ENCODE results near the gene CLSTN3. TPM values are rescaled to one million over a fixed set of nuclear protein-coding genes. Genes with fewer than 3 reads are reported as not detected.
A peak's percentile ranks its signal among the peaks of the same experiment; 100 is the strongest.
"Not testable (repeated sequence)": the region's sequence is repeated elsewhere in the genome, so short reads cannot be mapped to it uniquely, and the experiment has no call there.

Gene CLSTN3
- total RNA-seq, 1 donor from 2014 or later, result 8.9 TPM

DNA sequence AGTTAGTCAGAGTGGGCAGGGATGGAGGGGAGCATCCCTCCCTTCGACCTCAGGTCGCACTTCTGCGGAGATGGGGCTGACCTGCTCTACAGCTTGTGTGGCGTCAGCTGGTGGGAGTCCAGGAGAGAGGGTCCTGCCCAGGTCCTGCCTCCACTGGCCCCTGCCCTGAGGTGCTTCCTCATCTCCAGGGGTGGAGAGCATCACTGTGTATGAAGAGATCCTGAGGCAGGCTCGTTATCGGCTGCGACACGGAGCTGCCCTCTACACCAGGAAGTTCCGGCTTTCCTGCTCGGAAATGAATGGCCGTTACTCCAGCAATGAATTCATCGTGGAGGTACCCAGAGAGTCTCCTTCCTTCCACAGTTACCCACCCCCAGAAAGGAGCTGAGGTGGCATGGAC, 20.2 kb downstream of the CLSTN3 start:
- DNase-seq (ENCODE audit: low read depth), result no peak

- DNase-seq (ENCODE audit: low read depth), result no peak
These were observed 20.7 kb downstream of the CLSTN3 start for GRCh38 chr12:7150841-7151240.

DNA sequence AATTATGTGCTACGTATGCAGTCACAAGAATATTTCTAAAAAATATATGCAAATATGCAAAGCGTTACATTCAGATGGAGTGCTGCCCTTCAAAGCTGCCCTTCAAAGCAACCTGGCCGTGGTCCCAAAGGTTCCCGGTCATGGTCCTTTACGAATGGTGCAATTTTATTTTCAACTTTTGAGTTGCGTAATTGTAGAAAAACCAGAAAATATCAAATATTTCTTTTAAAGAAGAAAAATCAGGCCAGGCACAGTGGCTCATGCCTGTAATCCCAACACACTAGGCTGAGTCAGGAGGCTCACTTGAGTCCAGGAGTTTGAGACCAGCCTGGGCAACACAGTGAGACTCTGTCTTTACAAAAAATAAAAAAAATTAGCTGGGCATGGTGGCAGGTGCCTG, 21.4 kb downstream of the CLSTN3 start:
- DNase-seq (ENCODE audit: low read depth), result no peak

DNA sequence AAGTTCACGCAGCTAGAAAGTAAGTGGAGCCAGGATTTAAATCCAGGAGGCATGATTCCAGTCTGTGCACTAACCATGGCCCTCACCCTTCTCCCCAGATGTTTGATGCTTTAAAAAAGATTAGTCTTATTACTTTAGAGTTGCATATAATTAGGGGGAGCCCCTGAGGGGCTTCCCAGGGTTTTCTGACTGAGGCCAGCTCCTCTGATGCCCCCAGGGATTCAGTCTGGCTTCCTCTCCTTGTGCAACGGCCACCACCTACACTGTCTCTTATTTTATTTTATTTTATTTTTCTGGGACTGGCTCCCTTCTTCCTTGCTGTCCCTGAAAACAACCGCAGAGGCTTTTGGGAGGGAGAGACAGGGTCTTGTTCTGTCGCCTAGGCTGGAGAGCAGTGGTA, 22.6 kb downstream of the CLSTN3 start:
- DNase-seq (ENCODE audit: low read depth), result no peak

- DNase-seq (ENCODE audit: low read depth), result no peak
These were observed 23.9 kb downstream of the CLSTN3 start for GRCh38 chr12:7154042-7154441.

DNA sequence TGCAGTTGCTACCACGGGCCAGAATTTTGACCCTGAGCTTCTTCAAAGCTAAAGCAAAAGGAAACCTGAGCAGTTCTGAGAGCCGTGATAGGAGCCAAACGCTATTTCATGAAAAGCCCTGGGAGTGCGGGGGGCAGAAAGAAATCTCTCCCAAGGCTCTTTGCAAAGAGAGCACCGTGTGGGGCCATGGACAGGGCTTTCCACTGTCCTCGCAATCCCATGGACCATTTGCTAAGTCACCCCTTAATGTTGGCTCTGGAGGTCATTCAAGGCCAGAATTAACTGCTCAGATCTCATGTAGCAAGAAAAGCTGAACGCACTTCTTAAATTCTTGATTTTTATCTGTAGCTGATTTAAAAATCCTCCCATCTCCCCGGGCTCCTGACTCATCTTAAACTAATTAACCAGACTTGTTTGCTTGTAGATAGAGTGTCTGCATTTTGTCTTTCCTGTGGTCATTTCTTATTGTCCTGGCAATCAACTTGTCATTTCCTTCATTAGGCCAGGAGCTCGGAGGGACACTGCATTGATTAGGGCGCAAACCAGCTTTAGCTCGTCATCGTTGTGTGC, 24.8 kb downstream of the CLSTN3 start:
- DNase-seq (ENCODE audit: low read depth), result no peak

DNA sequence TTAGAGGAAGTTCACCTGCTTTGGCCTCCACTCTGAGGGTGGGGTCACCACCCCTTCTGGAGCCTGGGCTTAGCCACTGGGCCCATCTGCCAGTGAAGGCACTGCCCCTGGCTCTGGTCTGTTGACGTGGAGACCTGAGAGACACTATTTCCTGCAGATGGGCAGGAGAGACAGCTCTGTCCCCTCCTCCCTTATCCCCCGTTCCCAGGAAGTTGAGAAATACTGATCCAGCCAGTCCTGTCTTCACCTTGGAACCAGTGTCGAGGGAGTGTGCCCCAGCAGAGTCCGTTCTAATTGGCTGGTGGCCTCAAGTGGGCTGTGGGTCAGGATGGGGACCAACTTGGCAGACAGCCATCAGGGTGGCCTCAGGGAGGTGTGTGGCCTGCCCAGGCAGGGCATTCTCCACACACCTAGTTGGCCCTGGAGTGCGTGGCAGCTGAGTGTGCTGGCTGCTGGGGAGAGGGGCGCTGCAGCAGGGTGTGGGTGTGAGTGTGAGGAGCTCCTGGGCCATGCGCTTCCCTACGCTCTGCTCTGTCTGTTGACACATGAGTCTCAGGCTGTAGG, 25.4 kb downstream of the CLSTN3 start:
- DNase-seq (ENCODE audit: low read depth), result no peak

DNA sequence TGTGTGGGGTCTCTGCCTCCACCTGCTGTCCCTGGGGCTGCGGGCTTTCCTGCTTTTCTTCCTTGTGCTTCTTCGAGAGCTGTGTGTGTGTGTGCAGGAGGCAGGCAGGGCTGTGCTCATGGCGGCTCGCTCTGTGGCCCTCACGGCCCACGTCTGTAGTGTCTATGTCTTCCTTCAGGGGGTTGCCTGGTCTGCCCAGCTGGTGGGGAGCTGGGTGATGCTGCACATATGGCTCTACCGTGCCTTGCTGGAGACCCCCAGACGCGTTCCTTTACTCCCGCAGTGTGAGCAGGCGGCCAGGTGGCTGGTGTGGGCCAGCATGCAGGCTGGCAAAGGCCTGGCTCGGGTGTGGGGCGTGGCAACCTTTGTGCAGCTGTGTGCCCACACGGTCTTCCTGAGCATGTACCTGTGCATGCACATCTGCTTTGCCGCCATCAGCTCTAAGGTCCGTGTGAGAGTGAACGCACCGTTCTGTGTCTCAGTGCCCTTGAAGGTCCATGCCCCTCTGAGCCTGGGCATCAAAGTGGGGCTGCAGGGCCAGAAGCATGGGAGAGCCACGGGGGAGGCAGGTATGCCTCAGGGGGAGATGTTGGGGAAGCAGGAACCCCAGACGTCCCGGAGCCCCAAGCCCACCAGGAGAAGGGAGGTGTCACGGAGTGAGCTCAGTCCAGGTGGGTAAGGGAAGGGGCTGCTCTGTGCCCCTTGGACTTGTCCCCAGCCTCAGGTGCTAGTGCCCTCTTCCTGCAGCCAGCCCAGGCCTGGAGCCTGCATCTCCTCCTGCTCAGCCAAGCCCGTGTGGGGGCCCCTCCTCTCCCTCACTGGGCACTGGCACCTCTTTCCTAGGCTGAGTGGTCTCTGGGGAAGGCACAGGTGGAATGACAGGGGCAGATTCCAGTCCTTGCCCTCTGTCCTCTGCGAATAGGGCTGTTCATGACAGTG, 26.4 kb downstream of the CLSTN3 start:
- DNase-seq (ENCODE audit: low read depth), result no peak

DNA sequence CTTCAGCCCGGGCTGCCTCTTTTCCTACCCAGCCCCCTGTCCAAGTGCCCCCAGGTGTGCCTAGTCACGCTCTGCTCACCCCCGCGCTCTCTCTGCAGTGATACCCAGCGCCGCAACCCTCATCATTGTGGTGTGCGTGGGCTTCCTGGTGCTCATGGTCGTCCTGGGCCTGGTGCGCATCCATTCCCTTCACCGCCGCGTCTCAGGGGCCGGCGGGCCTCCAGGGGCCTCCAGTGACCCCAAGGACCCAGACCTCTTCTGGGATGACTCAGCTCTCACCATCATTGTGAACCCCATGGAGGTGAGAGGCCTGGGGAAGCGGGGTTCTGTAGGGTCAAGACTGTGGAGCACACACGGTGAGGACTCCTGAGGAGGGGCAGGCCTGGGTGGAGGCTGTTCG, 27.2 kb downstream of the CLSTN3 start:
- DNase-seq (ENCODE audit: low read depth), result no peak

- no peak for DNase-seq (ENCODE audit: low read depth)
These were observed 28.8 kb downstream of the CLSTN3 start for GRCh38 chr12:7158781-7159609.

- no peak for DNase-seq (ENCODE audit: low read depth)
These were observed 30.0 kb downstream of the CLSTN3 start for GRCh38 chr12:7160183-7160582.

DNA sequence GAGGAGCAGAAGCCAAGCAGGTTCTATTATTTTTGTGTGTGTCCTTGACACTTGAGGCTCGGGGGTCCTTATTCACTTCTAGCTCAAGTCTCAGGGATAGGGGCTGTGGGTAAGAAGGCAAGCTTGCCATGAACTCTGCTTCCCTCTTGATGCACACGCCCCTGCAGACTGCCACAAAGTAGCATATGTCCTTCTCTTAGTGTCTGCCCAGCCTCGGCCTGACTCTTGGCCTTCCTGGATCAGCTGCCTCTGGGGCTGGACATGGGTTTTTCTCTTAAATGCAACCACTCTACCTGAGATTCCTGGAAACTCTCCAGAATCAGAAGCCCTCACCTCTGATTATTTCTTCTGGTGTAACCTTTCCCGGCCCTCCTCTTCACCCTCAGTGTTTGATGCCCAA, 31.2 kb downstream of the CLSTN3 start:
- no peak for DNase-seq (ENCODE audit: low read depth)

GRCh38 chr12:7161811-7162210, 31.6 kb downstream of the CLSTN3 start:
- DNase-seq (ENCODE audit: low read depth), result no peak

- DNase-seq (ENCODE audit: low read depth), result peak; percentile 46
These were observed 32.5 kb downstream of the CLSTN3 start for GRCh38 chr12:7162691-7163114.

DNA sequence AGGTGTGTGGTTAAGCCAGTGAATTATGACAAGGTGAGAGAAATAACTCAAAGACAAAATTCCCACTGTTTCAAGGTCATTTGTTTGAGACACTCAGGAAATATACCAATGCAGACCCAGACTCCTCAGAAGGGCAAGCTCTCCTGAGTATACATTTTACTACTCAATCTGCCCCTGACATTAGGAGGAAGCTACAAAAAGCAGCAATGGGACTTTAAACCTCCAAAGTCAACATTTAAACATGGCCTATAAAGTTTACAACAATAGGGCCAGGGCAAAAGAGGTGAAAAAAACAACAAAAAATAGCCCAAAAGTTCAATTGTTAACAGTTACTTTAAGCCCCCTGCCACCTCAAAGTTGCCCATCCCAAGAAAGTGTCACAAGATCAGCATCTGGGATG, 39.8 kb downstream of the CLSTN3 start:
- DNase-seq (ENCODE audit: low read depth), result no peak

DNA sequence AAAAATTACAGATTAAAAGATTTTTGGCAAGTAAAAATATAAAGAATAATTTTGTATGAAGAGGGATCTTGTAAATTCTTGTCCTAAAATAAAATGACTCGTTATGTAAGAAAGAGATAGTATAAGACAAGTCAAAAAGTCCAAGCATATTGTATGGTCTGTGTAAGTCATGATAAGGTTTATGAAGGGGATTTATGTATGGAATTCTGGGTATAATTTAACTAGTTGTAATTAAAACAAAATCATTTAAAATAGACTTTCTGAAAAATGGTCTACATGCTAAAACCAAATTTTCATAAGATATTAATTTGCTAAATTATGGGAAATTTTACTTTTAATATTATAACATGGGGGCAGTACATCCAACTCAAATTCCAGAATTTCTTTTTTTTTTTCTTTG, 41.7 kb downstream of the CLSTN3 start:
- DNase-seq (ENCODE audit: low read depth), result no peak

GRCh38 chr12:7175493-7175892, 45.3 kb downstream of the CLSTN3 start:
- no peak for DNase-seq (ENCODE audit: low read depth)

DNA sequence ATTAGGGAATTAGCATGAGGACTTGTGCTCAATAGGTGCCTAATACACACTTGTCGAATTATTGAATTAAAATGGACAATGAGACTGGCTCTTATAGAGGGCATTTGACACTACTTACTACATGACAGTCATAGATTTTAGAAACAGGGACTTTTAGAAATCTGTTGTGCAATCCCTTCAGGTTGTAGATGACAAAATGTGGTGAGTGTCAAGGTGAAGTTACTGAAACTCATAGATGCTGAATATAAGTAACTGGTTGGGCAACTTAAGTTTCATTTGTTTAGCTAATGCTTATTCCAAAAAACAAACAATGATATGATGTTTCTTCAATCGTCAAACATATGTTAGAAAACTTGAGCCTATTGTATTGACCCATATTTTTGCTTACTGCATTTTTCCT, 46.4 kb downstream of the CLSTN3 start:
- DNase-seq (ENCODE audit: low read depth), result no peak

DNA sequence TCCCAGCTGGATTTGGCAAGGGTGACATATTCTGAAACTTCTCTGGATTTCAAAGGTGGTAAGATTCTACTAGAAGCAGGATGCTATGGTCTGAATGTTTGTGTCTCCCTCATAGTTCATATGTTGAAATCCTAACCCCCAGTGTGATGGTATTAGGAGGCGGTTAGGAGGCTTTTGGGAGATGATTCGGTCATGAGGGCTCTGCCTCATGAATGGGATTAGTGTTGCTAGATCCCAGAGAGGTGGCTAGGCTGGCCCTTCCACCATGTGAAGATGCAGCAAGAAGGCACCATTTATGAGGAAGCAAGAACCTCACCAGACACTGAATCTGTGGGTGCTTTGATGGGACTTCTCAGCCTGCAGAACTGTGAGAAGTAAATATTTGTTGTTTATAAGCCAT, 48.3 kb downstream of the CLSTN3 start:
- DNase-seq (ENCODE audit: low read depth), result no peak

GRCh38 chr12:7180685-7181084, 50.5 kb downstream of the CLSTN3 start:
- no peak for DNase-seq (ENCODE audit: low read depth)

- not testable (repeated sequence) for DNase-seq (ENCODE audit: low read depth)
These were observed 55.9 kb downstream of the CLSTN3 start for GRCh38 chr12:7186058-7186457.

Measured in myocyte (in vitro differentiated cells).